HFFc6 (cell line): Measurements from ENCODE around the gene FRMPD1. TPM values are rescaled to one million over a fixed set of nuclear protein-coding genes. Genes with fewer than 3 reads are reported as not detected.

ENCODE experiments used
- DNase-seq: peaks from one replicate; pipeline ENCODE4 v3.0.0-alpha.2; 2018
- H3K27ac Mint-ChIP-seq: 2 replicates; pipeline ENCODE4 v1.8.0; 2020; ENCODE audit warnings: mild to moderate bottlenecking, mixed read lengths
- H3K27me3 Mint-ChIP-seq: 2 replicates; pipeline ENCODE4 v1.8.0; 2021; ENCODE audit warnings: mild to moderate bottlenecking, moderate library complexity, mixed read lengths; ENCODE audit not compliant: insufficient read depth
- H3K36me3 Mint-ChIP-seq: 2 replicates; pipeline ENCODE4 v1.8.0; 2021; ENCODE audit warnings: low read depth, mixed read lengths
- H3K4me1 Mint-ChIP-seq: 2 replicates; pipeline ENCODE4 v1.8.0; 2020; ENCODE audit warnings: low read depth, mixed read lengths
- H3K4me3 Mint-ChIP-seq: 2 replicates; pipeline ENCODE4 v1.8.0; 2020; ENCODE audit warnings: mild to moderate bottlenecking, moderate library complexity, mixed read lengths
- H3K9me3 Mint-ChIP-seq: 2 replicates; pipeline ENCODE4 v1.8.0; 2020; ENCODE audit warnings: mild to moderate bottlenecking, mixed read lengths
- total RNA-seq, 6 experiments: library from RNA; stranded (reverse); fragmentation: NEBNext Ultra II Directional; extraction: Animal tissue kit (Norgen Biotek cat#: 25700); gene quantifications; 2 replicates in 1 of 6; 3 replicates in 5 of 6; pipeline ENCODE4 v1.2.3, GENCODE V29; 2021
- TF ChIP-seq, protein P1 (sequence below): fragments of 200-600 bp; sonication (generic); IDR thresholded peaks from 2 replicates; pipeline ENCODE4 v1.5.0; 2021; ENCODE audit warnings: antibody characterized with exemption, mild to moderate bottlenecking

FRMPD1 gene
- total RNA-seq, 6 experiments from 2014 or later: not detected

DNA sequence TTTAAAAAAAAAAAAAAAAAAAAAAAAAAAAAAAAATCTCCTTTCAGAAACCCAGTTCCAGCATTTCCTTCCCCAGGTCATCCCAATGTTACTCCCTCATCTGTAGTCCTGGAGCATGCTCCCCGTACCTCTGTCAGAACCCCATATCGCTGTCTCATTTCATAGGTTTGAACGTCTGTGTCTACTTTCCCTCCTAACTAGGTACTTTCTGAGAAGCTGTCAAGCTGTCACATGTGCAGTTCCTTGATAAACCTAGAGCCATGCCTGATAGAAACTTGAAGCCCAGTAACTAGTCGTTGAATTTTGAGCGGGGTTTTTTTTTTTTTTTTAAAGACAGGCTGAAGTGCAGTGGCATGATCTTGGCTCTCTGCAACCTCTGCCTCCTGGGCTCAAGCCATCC is 118.6 kb downstream of the FRMPD1 start:
- no peak for DNase-seq
- H3K27ac Mint-ChIP-seq: no peak overlapping the region
- TF ChIP-seq, protein P1, sequence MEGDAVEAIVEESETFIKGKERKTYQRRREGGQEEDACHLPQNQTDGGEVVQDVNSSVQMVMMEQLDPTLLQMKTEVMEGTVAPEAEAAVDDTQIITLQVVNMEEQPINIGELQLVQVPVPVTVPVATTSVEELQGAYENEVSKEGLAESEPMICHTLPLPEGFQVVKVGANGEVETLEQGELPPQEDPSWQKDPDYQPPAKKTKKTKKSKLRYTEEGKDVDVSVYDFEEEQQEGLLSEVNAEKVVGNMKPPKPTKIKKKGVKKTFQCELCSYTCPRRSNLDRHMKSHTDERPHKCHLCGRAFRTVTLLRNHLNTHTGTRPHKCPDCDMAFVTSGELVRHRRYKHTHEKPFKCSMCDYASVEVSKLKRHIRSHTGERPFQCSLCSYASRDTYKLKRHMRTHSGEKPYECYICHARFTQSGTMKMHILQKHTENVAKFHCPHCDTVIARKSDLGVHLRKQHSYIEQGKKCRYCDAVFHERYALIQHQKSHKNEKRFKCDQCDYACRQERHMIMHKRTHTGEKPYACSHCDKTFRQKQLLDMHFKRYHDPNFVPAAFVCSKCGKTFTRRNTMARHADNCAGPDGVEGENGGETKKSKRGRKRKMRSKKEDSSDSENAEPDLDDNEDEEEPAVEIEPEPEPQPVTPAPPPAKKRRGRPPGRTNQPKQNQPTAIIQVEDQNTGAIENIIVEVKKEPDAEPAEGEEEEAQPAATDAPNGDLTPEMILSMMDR: no peak
- H3K36me3 Mint-ChIP-seq: peaks cover 8% of the 10 kb centered on the region
- peaks cover 4% of the 10 kb centered on the region for H3K4me1 Mint-ChIP-seq
- no peak overlapping the region for H3K4me3 Mint-ChIP-seq
- no peaks in the 10 kb centered on the region; the same call in 1 of the 2 replicates for H3K9me3 Mint-ChIP-seq
- H3K27me3 Mint-ChIP-seq: no peaks in the 10 kb centered on the region; the same call in 1 of the 2 replicates

DNA sequence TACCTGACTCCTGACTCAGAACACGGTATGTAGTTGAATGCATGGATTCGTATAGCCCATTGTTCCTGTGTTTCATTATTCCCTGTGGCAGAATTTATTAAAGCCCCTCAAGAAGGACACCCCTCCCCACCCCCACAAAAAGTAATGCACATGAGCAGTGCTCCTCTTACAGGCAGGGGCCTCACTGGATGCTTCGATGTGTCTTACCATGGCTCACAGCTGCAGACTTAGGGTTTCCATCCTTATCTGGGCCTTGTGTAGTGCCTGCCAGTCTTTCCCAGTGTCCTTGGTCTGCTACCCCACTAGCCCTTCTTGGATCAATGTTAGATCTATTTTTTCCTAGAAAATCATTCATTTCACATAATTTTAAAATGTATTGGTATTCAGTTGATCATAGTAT is 119.2 kb downstream of the FRMPD1 start:
- no peak overlapping the region for H3K27ac Mint-ChIP-seq
- TF ChIP-seq, protein P1: no peak
- peaks cover 12% of the 10 kb centered on the region for H3K36me3 Mint-ChIP-seq
- no peak overlapping the region for H3K4me3 Mint-ChIP-seq
- H3K4me1 Mint-ChIP-seq: peaks cover 11% of the 10 kb centered on the region
- no peaks in the 10 kb centered on the region; the same call in none of the 2 replicates for H3K27me3 Mint-ChIP-seq
- no peak for DNase-seq
- H3K9me3 Mint-ChIP-seq: no peaks in the 10 kb centered on the region; the same call in 1 of the 2 replicates

- DNase-seq: peak; percentile 37
- Mint-ChIP-seq H3K27ac (peak overlapping the region; percentile 70), H3K4me3 (peak overlapping the region; percentile 32; the same call in 1 of the 2 replicates), H3K36me3 (peaks cover 24% of the 10 kb centered on the region), H3K9me3 (no peaks in the 10 kb centered on the region), H3K27me3 (no peaks in the 10 kb centered on the region; the same call in 1 of the 2 replicates), H3K4me1 (peaks cover 35% of the 10 kb centered on the region)
- TF ChIP-seq, protein P1: no peak
Measured at GRCh38 chr9:37775216-37775919, 124.6 kb downstream of the FRMPD1 start.

DNA sequence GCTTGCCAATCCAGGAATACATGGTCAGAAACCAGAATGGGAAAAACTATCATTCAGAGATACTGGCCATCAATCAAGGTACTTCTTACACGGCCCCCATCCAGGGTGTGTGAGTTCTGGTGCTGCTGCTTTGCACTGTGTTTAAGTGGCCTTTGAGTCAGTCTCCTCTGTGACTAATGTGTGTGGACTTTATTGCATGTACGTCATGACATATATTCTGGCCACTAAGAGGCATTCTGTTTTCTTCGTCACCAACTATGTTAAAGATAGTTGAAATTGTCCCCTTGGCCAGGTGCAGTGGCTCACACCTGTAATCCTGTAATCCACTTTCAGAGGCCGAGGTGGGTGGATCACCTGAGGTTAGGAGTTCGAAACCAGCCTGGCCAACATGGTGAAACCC is 125.6 kb downstream of the FRMPD1 start:
- TF ChIP-seq, protein P1: no peak
- Mint-ChIP-seq H3K4me3 (no peak overlapping the region), H3K27me3 (no peaks in the 10 kb centered on the region; the same call in 1 of the 2 replicates), H3K4me1 (peaks cover 35% of the 10 kb centered on the region), H3K27ac (peak overlapping the region; percentile 56), H3K9me3 (no peaks in the 10 kb centered on the region), H3K36me3 (peaks cover 32% of the 10 kb centered on the region)
- peak; percentile 80 for DNase-seq

DNA sequence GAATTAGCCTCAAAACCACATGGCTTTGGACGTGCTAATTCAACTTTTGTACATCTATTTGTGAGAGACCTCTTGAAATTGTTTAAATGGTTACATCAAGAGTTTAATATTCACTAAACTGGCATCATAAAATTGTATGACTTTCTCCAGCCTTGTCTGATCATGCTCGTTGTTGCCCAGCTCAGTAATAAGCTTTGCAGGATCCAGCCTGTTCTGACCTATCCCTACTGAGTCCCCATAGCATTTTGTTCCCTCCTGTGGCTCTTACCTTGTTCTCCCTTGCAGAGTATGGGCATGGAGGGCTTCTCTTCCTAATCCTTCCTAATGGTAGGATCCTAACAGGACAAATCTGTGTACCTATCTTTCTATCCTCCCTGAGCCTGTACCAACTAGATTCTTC is 127.8 kb downstream of the FRMPD1 start:
- Mint-ChIP-seq H3K36me3 (peaks cover 33% of the 10 kb centered on the region), H3K27ac (peak overlapping the region; percentile 53), H3K9me3 (no peaks in the 10 kb centered on the region), H3K4me3 (no peak overlapping the region), H3K4me1 (peaks cover 53% of the 10 kb centered on the region), H3K27me3 (peaks cover 3% of the 10 kb centered on the region)
- DNase-seq: no peak
- TF ChIP-seq, protein P1: no peak
